Measurements from ENCODE around the gene CCDC63.

GRCh38 chr12:110860833-110861296 is 14.1 kb downstream of the CCDC63 start:
- TF ChIP-seq EGR1 (IDR thresholded peaks at IDR 0.05) (no peak), YY1 (IDR thresholded peaks at IDR 0.05; ENCODE audit: low read depth) (no peak), EP300 (IDR thresholded peaks at IDR 0.05; ENCODE audit: borderline replicate concordance) (no peak), CEBPB (IDR thresholded peaks at IDR 0.05) (no peak), ZBTB7A (IDR thresholded peaks at IDR 0.05; ENCODE audit: low read depth) (no peak), TAF1 (IDR thresholded peaks at IDR 0.05; ENCODE audit: low read depth) (no peak), TEAD4 (IDR thresholded peaks at IDR 0.05) (no peak), CREB1 (IDR thresholded peaks at IDR 0.05; ENCODE audit: low read depth) (no peak)

Data from Ishikawa (cell line).